C4-2B (cell line): ENCODE results near the gene RBBP8NL.

Experiments
- H3K27ac ChIP-seq: fragments of 450-650 bp; 2 replicates; pipeline ENCODE4 v1.5.1; 2017
- ZFX ChIP-seq: fragments of 450-650 bp; IDR thresholded peaks from 2 replicates; pipeline ENCODE4 v1.6.1; 2017
- TF ChIP-seq, protein P1 (sequence below): fragments of 450-650 bp; conservative IDR thresholded peaks from 2 replicates; pipeline ENCODE4 v1.5.1; 2017; ENCODE audit warnings: mild to moderate bottlenecking

Gene RBBP8NL

DNA sequence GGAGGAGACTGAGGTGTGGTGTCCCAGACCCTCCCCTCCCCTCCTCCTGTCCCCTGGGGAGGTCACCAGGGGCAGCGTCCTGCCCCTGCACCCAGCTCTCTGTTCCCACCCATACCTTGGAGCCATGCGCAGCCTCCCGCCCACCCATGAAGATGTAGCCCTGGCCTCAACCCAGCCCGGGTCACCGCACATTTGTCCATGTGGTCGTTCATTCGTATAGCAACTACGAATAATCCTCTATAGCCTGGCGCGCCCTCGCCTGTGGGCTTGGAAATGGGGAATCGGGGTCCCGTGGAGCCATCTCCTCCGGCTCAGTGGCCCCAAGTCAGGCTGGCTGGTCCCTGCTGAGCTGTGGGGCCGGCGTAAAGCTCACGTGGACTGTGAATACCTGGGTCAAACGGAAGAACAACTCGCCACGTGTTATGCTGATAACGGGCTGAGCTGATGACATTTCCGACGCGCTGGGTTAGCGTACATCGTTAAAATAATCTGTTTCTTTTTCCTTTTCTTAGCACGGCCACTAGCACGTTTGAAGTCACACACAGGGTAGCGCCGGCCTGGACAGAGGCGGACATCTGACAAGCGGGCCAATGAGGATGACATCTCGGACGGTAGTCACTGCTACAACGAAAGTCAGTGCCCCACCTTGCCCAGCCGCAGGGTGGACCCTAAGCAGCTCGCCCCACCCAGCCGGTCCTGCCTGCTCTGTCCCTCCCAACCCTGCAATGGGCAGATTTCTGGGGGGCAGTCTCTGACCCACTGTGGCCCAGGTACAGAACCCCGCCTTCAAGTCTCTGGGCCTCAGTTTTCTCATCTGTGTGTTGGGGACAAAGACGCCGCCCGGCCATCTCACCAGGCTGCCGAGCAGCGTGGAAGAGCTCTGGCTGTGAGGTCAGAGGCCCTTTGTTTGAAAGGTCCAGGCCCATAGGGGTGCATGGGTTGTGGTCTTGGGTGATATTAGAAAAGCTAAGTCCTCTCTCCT, 19.8 kb upstream of the RBBP8NL start:
- no peak overlapping the region for H3K27ac ChIP-seq
- TF ChIP-seq, protein P1, sequence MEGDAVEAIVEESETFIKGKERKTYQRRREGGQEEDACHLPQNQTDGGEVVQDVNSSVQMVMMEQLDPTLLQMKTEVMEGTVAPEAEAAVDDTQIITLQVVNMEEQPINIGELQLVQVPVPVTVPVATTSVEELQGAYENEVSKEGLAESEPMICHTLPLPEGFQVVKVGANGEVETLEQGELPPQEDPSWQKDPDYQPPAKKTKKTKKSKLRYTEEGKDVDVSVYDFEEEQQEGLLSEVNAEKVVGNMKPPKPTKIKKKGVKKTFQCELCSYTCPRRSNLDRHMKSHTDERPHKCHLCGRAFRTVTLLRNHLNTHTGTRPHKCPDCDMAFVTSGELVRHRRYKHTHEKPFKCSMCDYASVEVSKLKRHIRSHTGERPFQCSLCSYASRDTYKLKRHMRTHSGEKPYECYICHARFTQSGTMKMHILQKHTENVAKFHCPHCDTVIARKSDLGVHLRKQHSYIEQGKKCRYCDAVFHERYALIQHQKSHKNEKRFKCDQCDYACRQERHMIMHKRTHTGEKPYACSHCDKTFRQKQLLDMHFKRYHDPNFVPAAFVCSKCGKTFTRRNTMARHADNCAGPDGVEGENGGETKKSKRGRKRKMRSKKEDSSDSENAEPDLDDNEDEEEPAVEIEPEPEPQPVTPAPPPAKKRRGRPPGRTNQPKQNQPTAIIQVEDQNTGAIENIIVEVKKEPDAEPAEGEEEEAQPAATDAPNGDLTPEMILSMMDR = no peak
- no peak for TF ChIP-seq ZFX

DNA sequence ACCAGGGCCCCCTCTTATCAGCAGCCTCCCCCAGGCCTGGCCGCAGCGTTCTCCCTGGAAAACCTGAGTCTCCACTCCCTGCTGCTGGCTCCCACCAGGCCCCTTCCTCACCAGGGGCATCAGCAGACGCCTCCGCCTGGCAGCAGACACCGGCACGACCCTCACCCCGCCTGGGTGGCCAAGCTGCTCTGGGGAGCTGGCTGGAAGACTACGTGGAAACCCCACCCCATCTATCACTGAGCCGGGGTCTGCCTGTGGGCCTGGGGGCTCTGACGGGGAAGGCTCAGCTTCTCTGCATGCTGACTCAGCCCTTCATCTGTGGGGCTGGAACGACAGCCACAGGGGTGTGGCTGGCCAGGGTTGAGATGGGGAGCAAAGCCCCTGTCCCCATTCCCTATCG, 19.1 kb upstream of the RBBP8NL start:
- no peak overlapping the region for H3K27ac ChIP-seq
- TF ChIP-seq, protein P1 = no peak
- TF ChIP-seq ZFX = no peak

DNA sequence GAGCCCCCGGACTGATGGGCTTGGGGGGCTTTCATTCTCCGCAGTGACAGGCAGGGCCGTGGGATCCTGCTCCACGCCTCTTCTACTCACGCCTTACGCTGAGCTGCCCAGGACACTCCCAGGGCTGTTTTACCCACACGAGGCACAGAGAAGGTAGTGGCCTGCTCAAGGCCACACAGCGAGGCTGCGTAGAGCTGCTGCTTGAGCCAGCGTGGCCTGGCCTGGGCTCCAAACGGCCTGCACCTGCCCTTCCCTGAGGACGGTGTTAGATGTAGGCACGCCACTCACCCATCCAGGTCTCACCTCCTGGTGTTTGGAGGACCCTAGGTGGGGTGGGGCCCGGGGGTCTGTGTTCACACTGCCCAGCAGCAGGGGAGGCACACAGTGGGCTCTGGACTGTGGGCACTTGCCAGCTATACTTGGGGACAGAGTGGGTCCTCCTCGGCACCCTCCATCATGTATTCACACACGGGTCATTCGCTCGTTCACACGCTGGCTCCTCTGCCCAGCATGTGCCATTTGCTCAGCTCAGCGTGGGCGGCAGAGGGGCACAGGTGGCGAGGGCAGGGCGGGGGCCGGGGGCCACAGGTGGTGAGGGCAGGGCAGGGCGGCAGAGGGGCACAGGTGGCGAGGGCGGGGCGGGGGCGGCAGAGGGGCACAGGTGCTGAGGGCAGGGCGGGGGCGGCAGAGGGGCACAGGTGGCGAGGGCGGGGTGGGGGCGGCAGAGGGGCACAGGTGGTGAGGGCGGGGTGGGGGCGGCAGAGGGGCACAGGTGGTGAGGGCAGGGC, 18.4 kb upstream of the RBBP8NL start:
- no peak overlapping the region for H3K27ac ChIP-seq
- TF ChIP-seq, protein P1 = no peak
- TF ChIP-seq ZFX = no peak

DNA sequence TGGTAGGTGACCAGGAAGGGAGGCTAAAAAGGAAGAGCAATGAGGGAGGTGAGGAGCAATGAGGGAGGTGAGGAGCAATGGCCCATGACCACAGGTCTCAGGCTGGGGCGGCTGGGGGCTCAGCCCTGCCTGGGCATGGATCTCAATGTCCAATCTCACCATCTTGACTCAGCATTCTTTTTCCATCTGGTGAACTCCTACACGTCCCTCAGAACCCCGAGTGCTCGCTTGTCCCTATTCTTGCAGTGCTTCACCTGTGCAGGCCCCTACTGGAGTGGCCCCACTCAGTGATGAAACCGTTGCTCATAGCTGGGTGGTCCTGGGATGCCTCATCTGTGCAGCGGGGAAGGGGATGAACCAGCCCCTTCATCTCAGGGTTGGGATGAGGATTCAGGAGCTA, 16.9 kb upstream of the RBBP8NL start:
- no peak for TF ChIP-seq ZFX
- TF ChIP-seq, protein P1 = no peak

DNA sequence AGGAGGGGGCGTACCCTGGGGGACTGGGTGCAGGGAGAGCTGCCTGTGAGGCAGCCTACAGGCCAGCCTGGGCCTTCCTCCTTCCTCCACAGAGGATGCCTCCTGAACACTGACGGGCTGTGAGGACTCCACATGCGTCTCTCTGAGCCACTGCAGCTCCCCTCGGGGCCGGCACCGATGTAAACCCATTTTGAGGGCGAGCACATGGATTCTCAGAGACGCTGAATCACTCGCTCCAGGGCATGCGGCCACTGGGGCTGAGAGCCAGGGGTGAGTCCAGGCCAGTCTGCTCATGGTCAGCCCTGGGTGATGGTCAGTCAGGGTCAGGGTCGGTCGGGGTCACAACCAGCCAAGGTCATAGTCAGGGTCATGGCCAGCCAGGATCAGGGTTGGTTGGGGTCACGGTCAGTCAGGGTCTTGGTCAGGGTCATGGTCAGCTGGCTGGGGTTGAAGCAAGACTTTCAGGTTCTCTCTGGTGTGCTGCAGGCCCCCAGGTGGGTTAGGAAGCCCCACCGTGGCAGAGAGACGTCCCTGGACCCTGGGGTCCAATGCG, 14.7 kb upstream of the RBBP8NL start:
- no peak for TF ChIP-seq ZFX

More for the DNA sequence above, 16.9 kb upstream of the RBBP8NL start:
- no peak overlapping the region for H3K27ac ChIP-seq

DNA sequence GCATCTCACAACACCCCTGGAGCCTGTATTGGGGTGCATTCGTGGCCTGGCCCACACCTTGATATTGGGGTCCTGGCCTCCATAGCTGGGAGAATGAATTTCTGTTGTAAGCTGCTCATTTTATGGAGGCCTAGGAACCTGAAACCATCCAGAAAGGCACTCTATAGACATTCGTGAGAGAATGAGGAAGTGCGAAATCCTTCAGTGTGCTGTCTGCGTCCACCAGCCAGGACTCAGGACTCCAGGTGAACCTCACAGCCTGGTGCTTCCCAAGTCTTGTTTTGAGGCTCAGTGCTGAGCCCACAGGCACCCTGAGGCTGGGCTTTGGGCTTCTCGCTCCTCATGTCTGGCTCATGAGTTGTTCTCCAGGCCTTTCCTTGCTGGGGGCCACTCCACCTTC, 11.9 kb upstream of the RBBP8NL start:
- no peak for TF ChIP-seq ZFX
- TF ChIP-seq, protein P1 = no peak

More for the DNA sequence above, 14.7 kb upstream of the RBBP8NL start:
- H3K27ac ChIP-seq = no peak overlapping the region

DNA sequence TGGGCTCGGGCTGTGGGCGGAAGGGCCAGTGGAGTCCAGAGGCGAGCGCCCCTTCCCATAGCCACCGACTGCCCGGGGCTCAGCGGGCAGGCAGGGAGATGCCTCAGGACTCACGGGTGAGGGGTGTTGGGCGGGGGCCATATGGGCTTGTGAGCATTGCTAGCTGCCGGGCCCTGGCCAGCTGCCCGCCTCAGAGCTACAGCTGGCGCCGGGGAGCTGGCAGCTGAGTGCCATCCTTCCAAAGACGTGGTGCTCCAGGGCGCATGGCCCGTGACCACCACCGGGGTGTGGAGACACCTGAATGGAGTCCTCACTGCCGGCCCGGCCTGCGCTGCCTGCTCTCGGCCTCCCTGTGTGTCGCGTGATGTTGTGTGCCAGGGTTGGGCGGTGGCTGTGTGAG, 10.6 kb upstream of the RBBP8NL start:
- TF ChIP-seq, protein P1 = no peak
- no peak for TF ChIP-seq ZFX
- H3K27ac ChIP-seq = no peak overlapping the region

More for the DNA sequence above, 11.9 kb upstream of the RBBP8NL start:
- H3K27ac ChIP-seq = no peak overlapping the region
